Measurements from ENCODE around the gene SPATS2.

The SPATS2 gene

GRCh38 chr12:49543221-49543913, 176.1 kb downstream of the SPATS2 start:
- H3K27ac ChIP-seq, result no peak overlapping the region
- TF ChIP-seq ZFX (IDR thresholded peaks at IDR 0.05) (no peak), CTCF (conservative IDR thresholded peaks at IDR 0.05) (no peak)

- H3K27ac ChIP-seq, result no peak overlapping the region
- TF ChIP-seq CTCF (conservative IDR thresholded peaks at IDR 0.05) (no peak), ZFX (IDR thresholded peaks at IDR 0.05) (no peak)
These were observed 176.9 kb downstream of the SPATS2 start for GRCh38 chr12:49543914-49544815.

GRCh38 chr12:49545815-49546214, 178.6 kb downstream of the SPATS2 start:
- no peak for TF ChIP-seq CTCF (conservative IDR thresholded peaks at IDR 0.05)
- TF ChIP-seq ZFX (IDR thresholded peaks at IDR 0.05), result no peak
- no peak overlapping the region for H3K27ac ChIP-seq

- TF ChIP-seq CTCF (conservative IDR thresholded peaks at IDR 0.05), result no peak
- TF ChIP-seq ZFX (IDR thresholded peaks at IDR 0.05), result no peak
- H3K27ac ChIP-seq, result no peak overlapping the region
These were observed 179.2 kb downstream of the SPATS2 start for GRCh38 chr12:49546481-49546880.

GRCh38 chr12:49547090-49547690, 179.9 kb downstream of the SPATS2 start:
- TF ChIP-seq ZFX (IDR thresholded peaks at IDR 0.05) (no peak), CTCF (conservative IDR thresholded peaks at IDR 0.05) (no peak)
- H3K27ac ChIP-seq, result no peak overlapping the region

- no peak for TF ChIP-seq ZFX (IDR thresholded peaks at IDR 0.05)
- TF ChIP-seq CTCF (conservative IDR thresholded peaks at IDR 0.05), result no peak
- no peak overlapping the region for H3K27ac ChIP-seq
These were observed 181.2 kb downstream of the SPATS2 start for GRCh38 chr12:49548481-49548821.

Data from C4-2B (cell line).